Testis (tissue), 3 donors: ENCODE results near the gene MYBPC3. TPM values are rescaled to one million over a fixed set of nuclear protein-coding genes. Genes with fewer than 3 reads are reported as not detected.

Experiments
- DNase-seq: peaks from one replicate; pipeline ENCODE4 v3.0.0-alpha.2; 2019
- H3K27ac ChIP-seq, 2 donors: fragments of 200-600 bp; sonication (generic); one replicate each; pipeline ENCODE4 v1.5.1; 2019
- H3K27me3 ChIP-seq: fragments of 200-600 bp; sonication (generic); one replicate; pipeline ENCODE4 v1.5.1; 2019
- H3K36me3 ChIP-seq: fragments of 200-600 bp; sonication (generic); one replicate; pipeline ENCODE4 v1.5.1; 2017; ENCODE audit warnings: low read depth; ENCODE audit errors: missing control alignments
- H3K4me1 ChIP-seq: fragments of 200-600 bp; sonication (generic); one replicate; pipeline ENCODE4 v1.5.1; 2019
- H3K4me3 ChIP-seq, 2 donors: fragments of 200-600 bp; sonication (generic); one replicate each; pipeline ENCODE4 v1.5.1; 2017 to 2019
- H3K9me3 ChIP-seq: fragments of 200-600 bp; sonication (generic); one replicate; pipeline ENCODE4 v1.5.1; 2017
- POLR2A ChIP-seq: fragments of 450-650 bp; IDR thresholded peaks from one replicate; pipeline ENCODE4 v1.6.1; 2017; ENCODE audit warnings: antibody characterized with exemption, mild to moderate bottlenecking, moderate library complexity
- WGBS, 2 donors: methylation state at CpG; one replicate each; pipeline ENCODE4 v1.1.5; 2018; 5-methylcytosine and 5-hydroxymethylcytosine counted together
- intact Hi-C: fragments of 100-400 bp; cut with DNase I; formaldehyde crosslinking; loops from one replicate; pipeline ENCODE4 v1.15.1; 2023; ENCODE audit warnings: low total_unique reads
- polyA plus RNA-seq: library from polyadenylated mRNA; stranded (reverse); fragments of 350-450 nt; fragmentation: Illumina TruSeq; extraction: RNeasy Lipid Tissue Mini Kit (QIAGEN cat#74804); gene quantifications from one replicate; pipeline ENCODE4 v1.2.3, GENCODE V29; 2014; ENCODE audit warnings: low read depth, low replicate concordance; ENCODE audit not compliant: insufficient read depth
- total RNA-seq, 2 donors: library from RNA; depleted of rRNA; stranded (reverse); fragments of >200 nt; gene quantifications; one replicate each; pipeline ENCODE4 v1.2.3, GENCODE V29; 2016
- TF ChIP-seq, protein P1 (sequence below), 3 experiments: fragments of 450-650 bp in 2 of 3; fragments of 200-600 bp in 1 of 3; sonication (generic) in 1 of 3; IDR thresholded peaks; one replicate each; pipeline ENCODE4 v1.5.1; 2016 to 2019; ENCODE audit warnings: antibody characterized with exemption in 3 of 3, mild to moderate bottlenecking in 2 of 3, moderate library complexity in 1 of 3

Gene MYBPC3
- total and polyA plus RNA-seq, 3 donors from 2014 or later: 0.68 to 1.7 (median 0.79) TPM

DNA sequence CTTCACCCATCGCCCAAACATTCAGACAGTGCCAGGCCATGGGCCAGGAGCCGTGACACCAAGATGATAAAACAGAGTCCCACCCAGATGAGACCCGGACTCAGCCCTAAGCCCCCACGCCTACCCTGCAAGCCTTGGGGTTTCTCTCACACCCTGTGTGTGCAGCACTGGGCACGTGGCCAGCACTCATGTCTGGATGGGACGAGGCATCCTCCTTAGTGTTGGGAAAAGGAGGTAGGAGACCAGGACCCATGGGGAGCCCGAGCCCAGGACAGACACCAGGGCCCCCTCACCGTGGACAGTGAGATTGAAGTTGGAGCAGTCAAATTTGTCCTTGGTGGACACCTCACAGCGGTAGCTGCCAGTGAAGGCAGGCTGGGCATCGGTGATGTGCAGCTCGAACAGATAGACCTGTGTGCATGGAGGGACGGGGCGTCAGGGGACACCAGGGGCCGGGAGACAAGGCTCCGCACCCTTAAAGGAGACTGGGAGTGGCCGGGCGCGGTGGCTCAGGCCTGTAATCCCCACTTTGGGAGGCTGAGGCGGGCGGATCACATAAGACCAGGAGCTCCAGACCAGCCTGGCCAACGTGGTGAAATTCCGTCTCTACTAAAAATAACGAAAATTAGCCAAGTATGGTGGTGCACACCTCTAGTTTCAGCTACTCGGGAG lies 4.2 kb downstream of the MYBPC3 start:
- TF ChIP-seq POLR2A: no peak
- TF ChIP-seq, protein P1, sequence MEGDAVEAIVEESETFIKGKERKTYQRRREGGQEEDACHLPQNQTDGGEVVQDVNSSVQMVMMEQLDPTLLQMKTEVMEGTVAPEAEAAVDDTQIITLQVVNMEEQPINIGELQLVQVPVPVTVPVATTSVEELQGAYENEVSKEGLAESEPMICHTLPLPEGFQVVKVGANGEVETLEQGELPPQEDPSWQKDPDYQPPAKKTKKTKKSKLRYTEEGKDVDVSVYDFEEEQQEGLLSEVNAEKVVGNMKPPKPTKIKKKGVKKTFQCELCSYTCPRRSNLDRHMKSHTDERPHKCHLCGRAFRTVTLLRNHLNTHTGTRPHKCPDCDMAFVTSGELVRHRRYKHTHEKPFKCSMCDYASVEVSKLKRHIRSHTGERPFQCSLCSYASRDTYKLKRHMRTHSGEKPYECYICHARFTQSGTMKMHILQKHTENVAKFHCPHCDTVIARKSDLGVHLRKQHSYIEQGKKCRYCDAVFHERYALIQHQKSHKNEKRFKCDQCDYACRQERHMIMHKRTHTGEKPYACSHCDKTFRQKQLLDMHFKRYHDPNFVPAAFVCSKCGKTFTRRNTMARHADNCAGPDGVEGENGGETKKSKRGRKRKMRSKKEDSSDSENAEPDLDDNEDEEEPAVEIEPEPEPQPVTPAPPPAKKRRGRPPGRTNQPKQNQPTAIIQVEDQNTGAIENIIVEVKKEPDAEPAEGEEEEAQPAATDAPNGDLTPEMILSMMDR (IDR thresholded peaks at IDR 0.05): no peak
- Histone ChIP-seq H3K36me3 (no peaks in the 10 kb centered on the region), H3K27me3 (no peaks in the 10 kb centered on the region), H3K9me3 (no peaks in the 10 kb centered on the region), H3K27ac (no peak overlapping the region), H3K4me3 (no peak overlapping the region), H3K4me1 (peaks cover 6% of the 10 kb centered on the region)
- 84 to 85% methylated on average over 21 to 24 of the region's 24 CpGs for WGBS, 2 donors
- no peak for DNase-seq
- intact Hi-C loops: no loop called here

GRCh38 chr11:47347137-47347536 lies 5.4 kb downstream of the MYBPC3 start:
- 80 to 83% methylated on average over 5 of the region's 5 CpGs for WGBS, 2 donors
- DNase-seq: no peak
- H3K4me3 ChIP-seq: no peak overlapping the region
- H3K9me3 ChIP-seq: no peaks in the 10 kb centered on the region
- no peak overlapping the region for H3K27ac ChIP-seq
- intact Hi-C loops: no loop called here
- H3K36me3 ChIP-seq: no peaks in the 10 kb centered on the region
- no peaks in the 10 kb centered on the region for H3K27me3 ChIP-seq
- TF ChIP-seq, protein P1 (IDR thresholded peaks at IDR 0.05): no peak
- peaks cover 6% of the 10 kb centered on the region for H3K4me1 ChIP-seq

- Histone ChIP-seq H3K9me3 (no peaks in the 10 kb centered on the region), H3K27me3 (no peaks in the 10 kb centered on the region), H3K4me3 (no peak overlapping the region), H3K27ac (no peak overlapping the region), H3K36me3 (no peaks in the 10 kb centered on the region), H3K4me1 (no peaks in the 10 kb centered on the region)
- no peak for DNase-seq
- 89 to 92% methylated on average over 17 to 18 of the region's 18 CpGs for WGBS, 2 donors
- no peak for TF ChIP-seq POLR2A
- TF ChIP-seq, protein P1 (IDR thresholded peaks at IDR 0.05): no peak
- intact Hi-C loops: no loop called here
Measured at GRCh38 chr11:47345890-47346563, 6.5 kb downstream of the MYBPC3 start.

DNA sequence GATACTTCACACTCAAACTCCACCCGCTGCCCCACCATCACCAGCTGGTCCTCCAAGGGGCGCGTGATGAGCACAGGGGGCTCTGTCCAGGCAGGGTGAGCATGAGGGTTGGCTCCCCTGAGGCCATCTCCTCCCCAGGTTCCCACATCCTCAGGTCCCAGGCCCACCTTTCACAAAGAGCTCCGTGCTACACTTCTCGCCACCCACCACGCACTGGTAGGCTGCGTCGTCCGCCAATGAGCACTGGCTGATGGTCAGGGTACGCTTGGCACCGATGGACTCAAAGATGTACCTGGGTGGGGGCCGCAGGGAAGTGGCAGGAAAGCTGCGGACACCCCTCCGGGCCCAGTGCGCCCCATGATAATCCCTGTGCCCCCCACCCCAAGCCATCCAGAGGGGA lies 9.6 kb downstream of the MYBPC3 start:
- Histone ChIP-seq H3K36me3 (no peaks in the 10 kb centered on the region), H3K4me3 (no peak overlapping the region), H3K27ac (no peak overlapping the region), H3K9me3 (no peaks in the 10 kb centered on the region), H3K27me3 (no peaks in the 10 kb centered on the region), H3K4me1 (no peaks in the 10 kb centered on the region)
- 96 to 100% methylated on average over 9 to 15 of the region's 15 CpGs for WGBS, 2 donors
- intact Hi-C loops: no loop called here
- no peak for DNase-seq
- TF ChIP-seq, protein P1 (IDR thresholded peaks at IDR 0.05): no peak
- TF ChIP-seq POLR2A: no peak
